Fibroblast of skin of left quadriceps (primary cell): ENCODE measurements around the gene LSM3.

Source experiments
- DNase-seq, 2 experiments: peaks; one replicate each; pipeline ENCODE4 v3.0.0-alpha.2; 2013; ENCODE audit warnings: low read depth in 2 of 2

LSM3 gene

DNA sequence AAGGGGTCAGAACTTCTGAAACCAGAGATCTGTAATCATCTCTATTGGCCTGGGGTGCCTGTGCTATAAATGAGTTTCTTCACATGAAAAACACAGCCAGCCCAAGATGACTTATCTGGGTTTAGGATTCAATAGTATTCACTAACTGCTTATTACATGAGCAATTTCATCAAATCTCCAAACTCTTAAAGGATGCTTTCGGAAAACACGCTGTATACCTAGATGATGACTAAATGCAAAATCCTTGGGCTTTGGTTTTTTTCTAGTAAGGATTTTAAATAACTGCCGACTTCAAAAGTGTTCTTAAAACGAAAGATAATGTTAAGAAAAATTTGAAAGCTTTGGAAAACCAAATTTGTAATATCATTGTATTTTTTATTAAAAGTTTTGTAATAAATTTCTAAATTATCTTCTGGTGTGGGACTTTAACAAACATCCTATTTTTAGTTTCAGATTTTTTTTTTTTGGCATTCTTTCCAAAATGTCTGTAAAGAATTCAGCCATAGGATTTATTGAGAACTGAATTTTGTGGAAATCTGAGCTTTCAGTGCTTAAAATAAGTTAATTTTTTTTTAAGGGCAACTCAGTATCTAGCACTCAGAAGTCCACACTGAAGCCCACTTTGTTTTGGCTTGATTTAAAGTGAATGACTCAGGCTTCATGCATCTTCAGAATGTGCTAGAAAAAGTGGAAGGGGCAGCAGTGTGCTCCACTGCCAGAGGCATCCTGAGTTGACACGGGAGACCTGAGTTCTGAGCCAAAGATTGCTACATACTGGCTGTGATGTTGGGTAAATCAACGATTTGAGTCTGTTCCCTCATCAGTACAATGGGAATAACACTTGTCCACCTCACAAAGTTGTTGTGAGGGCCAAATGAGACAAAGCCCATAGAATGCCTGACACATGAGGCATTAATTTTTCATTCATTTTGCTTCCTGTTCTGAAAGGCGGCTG is 35.1 kb upstream of the LSM3 start:
- peak; percentile 93 to 94 for DNase-seq

DNA sequence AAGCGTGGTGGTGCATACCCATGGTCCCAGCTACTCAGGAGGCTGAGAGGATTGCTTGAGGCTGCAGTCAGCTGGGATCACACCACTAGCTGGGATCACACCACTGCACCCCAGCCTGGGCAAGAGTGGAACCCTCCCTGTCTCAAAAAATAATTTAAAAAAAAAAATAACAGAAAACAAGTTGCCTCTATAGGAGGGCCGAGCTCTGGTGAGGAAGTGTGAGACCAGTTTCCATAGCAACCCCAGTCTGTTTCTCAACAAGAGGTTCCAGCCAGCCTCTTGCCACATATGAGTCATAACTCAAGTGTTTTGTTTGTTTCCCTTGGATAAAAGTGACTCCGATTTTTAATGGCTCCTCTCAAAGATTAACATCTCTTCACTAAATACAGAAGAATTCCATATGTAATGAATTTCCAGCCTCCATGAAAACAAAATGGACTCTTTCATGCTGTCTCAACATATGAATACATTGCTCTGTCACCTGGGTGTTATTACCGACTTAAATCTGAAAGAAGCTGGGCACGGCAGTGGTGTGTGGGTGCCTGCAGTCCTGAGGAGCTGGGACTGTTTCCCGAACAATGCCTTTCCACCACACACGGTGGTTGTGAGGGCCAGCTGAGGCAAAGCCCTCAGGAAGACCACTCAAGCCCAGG is 34.1 kb upstream of the LSM3 start:
- DNase-seq = peak; percentile 97 to 98

DNA sequence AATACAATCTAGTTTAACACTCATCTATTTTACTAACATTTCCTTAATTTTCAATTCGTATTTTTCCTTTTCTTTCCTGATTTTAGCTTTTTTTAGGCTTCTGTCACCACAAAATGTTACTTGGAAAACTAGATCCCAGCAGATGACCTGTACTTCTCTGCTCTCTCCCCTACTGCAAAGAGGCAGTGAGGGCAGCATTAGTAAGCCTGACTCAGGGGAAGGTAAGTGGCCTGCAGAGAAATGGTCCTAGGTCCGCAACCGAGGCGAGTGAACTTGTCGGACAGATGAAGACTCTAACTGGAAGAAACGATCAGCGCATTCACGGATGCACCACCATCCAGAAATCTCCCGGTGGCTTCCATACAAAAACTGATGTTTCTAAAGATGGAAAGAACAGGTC is 33.4 kb upstream of the LSM3 start:
- no peak for DNase-seq

GRCh38 chr3:14145670-14146380 is 32.8 kb upstream of the LSM3 start:
- DNase-seq = no peak

- DNase-seq = no peak
These were observed 32.1 kb upstream of the LSM3 start for GRCh38 chr3:14146381-14147065.

GRCh38 chr3:14147066-14147435 is 31.6 kb upstream of the LSM3 start:
- no peak for DNase-seq

DNA sequence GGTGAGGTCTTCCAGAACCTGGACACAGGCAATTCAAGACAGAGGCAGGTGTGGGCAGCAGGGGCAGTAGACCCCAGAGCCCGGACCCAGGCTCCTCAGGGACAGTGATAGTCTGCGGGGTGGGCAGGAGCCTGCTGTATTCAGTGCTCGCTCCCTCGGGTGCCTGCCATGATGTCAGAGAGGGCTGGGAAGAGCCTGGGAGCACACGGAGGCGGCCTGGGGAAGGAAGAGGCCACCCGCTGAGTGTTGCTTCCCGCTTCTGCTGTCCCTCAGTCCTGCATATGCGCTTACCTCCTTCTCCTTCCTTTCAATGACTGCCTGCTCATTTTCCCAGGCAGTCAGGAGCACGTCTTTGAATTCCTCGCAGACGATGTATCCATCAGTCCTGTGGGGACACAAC is 31.0 kb upstream of the LSM3 start:
- no peak for DNase-seq

GRCh38 chr3:14148041-14148985 is 30.3 kb upstream of the LSM3 start:
- DNase-seq = no peak

- DNase-seq = no peak
These were observed 28.5 kb upstream of the LSM3 start for GRCh38 chr3:14150078-14150477.

- DNase-seq = no peak
These were observed 28.0 kb upstream of the LSM3 start for GRCh38 chr3:14150491-14151230.

GRCh38 chr3:14151471-14152083 is 27.0 kb upstream of the LSM3 start:
- DNase-seq = no peak

DNA sequence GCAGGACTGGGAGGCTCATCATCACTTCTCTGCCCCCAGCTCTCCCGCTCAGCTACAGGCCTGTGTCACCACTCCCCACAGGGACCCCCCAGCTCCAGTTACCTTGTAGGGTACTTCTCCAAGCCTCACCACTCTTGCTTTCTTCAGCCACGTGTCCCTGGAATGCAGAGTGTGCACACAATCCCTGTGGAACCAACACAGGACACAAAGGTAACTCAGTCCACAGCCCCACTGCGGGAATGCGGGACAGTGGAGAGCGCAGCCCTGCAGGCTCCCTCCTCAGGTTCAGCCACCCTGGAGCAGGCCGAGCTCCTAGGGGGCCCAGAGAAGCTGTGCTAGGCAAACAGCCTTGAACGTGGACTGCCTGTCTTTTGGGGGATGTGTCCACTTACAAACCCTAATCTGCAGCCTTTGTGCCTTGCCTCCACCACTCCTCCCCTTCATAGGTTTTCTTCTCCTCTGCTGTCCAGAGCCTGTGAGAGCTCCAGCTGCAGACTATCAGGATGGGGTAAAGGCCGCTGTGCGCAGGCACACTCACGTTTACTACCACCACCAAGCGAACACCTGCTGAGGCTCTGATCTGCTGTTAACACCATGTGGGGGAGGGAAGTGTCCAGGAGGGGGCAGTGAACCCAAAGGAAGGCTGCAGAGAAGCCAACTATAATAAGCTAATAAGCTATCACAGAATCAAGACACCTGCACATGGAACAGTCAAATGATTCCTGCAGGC is 26.2 kb upstream of the LSM3 start:
- DNase-seq = no peak

GRCh38 chr3:14152963-14153355 is 25.7 kb upstream of the LSM3 start:
- DNase-seq = no peak

- DNase-seq = no peak
These were observed 25.0 kb upstream of the LSM3 start for GRCh38 chr3:14153663-14154062.

- DNase-seq = no peak
These were observed 24.3 kb upstream of the LSM3 start for GRCh38 chr3:14154276-14154675.

GRCh38 chr3:14154895-14155440 is 23.6 kb upstream of the LSM3 start:
- no peak for DNase-seq

GRCh38 chr3:14156201-14156600 is 22.4 kb upstream of the LSM3 start:
- DNase-seq = no peak

GRCh38 chr3:14156843-14157561 is 21.6 kb upstream of the LSM3 start:
- no peak for DNase-seq
